ENCODE data around the gene SYT1. TPM values are rescaled to one million over a fixed set of nuclear protein-coding genes. Genes with fewer than 3 reads are reported as not detected.

SYT1 gene
- total RNA-seq, 6 experiments from 2014 or later: 3.5 to 10.5 (median 9.1) TPM

DNA sequence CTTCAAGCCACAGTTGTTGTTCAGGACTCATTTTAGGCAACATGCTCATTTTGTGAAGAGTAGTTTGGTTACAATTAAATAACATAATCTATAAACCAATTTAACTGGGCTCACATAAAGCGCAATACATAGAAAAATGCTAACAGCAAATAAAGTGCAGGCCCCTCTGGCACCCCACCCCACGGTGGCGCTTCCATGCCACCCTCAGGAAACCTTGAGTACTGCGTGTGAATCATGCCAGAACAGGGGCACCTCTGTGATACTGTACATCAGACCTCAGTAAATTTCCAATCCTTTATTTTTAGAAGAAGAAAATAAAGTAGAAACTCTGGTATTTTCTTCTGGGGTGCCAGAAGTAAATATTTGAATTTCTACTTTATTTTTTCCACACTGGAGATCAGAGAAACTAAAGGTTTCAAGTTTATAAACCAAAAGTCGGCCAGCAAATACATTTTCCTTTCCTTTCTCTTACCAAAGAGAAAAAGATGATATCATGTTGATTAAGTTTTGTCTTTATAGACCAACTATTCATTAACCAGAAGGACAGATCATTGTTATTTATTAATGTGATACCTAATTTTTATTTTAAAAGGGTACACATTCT is 509.4 kb downstream of the SYT1 start:
- TF ChIP-seq, protein P1, sequence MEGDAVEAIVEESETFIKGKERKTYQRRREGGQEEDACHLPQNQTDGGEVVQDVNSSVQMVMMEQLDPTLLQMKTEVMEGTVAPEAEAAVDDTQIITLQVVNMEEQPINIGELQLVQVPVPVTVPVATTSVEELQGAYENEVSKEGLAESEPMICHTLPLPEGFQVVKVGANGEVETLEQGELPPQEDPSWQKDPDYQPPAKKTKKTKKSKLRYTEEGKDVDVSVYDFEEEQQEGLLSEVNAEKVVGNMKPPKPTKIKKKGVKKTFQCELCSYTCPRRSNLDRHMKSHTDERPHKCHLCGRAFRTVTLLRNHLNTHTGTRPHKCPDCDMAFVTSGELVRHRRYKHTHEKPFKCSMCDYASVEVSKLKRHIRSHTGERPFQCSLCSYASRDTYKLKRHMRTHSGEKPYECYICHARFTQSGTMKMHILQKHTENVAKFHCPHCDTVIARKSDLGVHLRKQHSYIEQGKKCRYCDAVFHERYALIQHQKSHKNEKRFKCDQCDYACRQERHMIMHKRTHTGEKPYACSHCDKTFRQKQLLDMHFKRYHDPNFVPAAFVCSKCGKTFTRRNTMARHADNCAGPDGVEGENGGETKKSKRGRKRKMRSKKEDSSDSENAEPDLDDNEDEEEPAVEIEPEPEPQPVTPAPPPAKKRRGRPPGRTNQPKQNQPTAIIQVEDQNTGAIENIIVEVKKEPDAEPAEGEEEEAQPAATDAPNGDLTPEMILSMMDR (IDR thresholded peaks at IDR 0.05): peak; percentile 91
- H3K27me3 Mint-ChIP-seq (ENCODE audit: insufficient read depth): no peaks in the 10 kb centered on the region; the same call in 1 of the 2 replicates
- DNase-seq: no peak
- H3K27ac Mint-ChIP-seq: no peak overlapping the region
- H3K4me1 Mint-ChIP-seq (ENCODE audit: low read depth): peaks cover 26% of the 10 kb centered on the region
- H3K4me3 Mint-ChIP-seq: no peak overlapping the region
- H3K36me3 Mint-ChIP-seq (ENCODE audit: low read depth): no peaks in the 10 kb centered on the region
- no peaks in the 10 kb centered on the region for H3K9me3 Mint-ChIP-seq

DNA sequence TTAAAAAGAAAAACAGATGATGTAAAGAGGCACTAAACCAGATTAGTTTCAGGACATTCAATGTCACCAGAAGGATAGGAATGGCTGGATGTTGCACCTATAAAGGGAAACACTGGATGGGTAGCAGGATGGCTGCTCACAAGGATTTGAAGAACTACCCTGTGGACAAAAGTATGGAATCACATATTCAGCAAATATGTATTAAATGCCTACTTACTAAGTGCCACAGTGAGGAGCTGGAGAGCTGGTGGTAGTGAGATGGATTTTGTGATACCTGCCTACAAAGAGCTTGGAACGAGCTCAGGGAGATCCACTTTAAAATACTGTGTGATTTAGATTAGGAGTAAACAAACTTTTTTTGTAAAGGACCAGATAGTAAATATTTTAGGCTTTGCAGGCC is 510.0 kb downstream of the SYT1 start:
- no peaks in the 10 kb centered on the region for H3K27me3 Mint-ChIP-seq (ENCODE audit: insufficient read depth)
- no peaks in the 10 kb centered on the region for H3K9me3 Mint-ChIP-seq
- no peak overlapping the region for H3K27ac Mint-ChIP-seq
- no peak for DNase-seq
- peaks cover 24% of the 10 kb centered on the region for H3K4me1 Mint-ChIP-seq (ENCODE audit: low read depth)
- H3K4me3 Mint-ChIP-seq: no peak overlapping the region
- H3K36me3 Mint-ChIP-seq (ENCODE audit: low read depth): no peaks in the 10 kb centered on the region
- TF ChIP-seq, protein P1 (IDR thresholded peaks at IDR 0.05): no peak

DNA sequence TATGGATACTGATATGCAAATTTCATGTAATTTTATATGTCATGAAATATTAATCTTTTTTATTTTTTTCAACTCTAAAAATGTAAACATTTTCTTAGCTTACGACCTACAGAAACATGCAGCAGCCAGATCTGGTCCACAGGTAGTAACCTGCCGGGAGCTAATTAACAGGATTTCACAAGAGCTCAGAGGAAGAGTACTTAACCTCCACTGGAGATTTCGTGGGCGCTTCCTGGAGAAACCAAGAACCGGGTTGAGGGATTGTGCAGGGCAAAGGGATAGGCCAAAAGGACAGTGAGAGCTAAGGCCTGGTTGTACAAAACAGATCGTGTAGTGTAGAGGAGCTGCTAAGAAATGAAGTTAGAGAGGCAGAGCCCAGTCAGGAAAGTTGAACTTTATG is 510.5 kb downstream of the SYT1 start:
- Mint-ChIP-seq H3K9me3 (no peaks in the 10 kb centered on the region), H3K4me1 (ENCODE audit: low read depth) (peaks cover 19% of the 10 kb centered on the region), H3K27ac (no peak overlapping the region), H3K36me3 (ENCODE audit: low read depth) (no peaks in the 10 kb centered on the region), H3K4me3 (no peak overlapping the region), H3K27me3 (ENCODE audit: insufficient read depth) (no peaks in the 10 kb centered on the region)
- TF ChIP-seq, protein P1 (IDR thresholded peaks at IDR 0.05): no peak
- no peak for DNase-seq

DNA sequence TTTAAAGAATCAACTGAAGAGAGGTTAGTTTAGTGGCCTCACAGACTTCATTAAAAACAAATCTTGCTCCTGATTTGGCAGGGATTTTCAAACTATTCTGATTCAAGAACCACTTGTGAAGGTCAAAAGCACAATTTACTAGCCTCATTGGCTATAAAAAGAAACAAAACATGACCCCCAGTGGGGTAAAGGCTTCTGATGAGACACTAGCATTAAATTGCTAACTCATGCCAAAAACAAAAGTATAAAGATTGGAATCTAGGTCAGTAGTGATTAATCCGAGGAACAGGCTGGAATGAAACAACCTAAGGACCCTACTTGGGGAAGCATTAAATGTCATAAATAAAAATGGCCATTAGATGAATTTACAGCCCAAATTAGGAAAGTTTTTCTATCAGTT is 513.9 kb downstream of the SYT1 start:
- TF ChIP-seq, protein P1 (IDR thresholded peaks at IDR 0.05): no peak
- no peaks in the 10 kb centered on the region for H3K27me3 Mint-ChIP-seq (ENCODE audit: insufficient read depth)
- H3K27ac Mint-ChIP-seq: no peak overlapping the region
- DNase-seq: peak; percentile 10
- H3K9me3 Mint-ChIP-seq: no peaks in the 10 kb centered on the region
- no peak overlapping the region for H3K4me3 Mint-ChIP-seq
- H3K4me1 Mint-ChIP-seq (ENCODE audit: low read depth): peaks cover 11% of the 10 kb centered on the region
- H3K36me3 Mint-ChIP-seq (ENCODE audit: low read depth): no peaks in the 10 kb centered on the region

DNA sequence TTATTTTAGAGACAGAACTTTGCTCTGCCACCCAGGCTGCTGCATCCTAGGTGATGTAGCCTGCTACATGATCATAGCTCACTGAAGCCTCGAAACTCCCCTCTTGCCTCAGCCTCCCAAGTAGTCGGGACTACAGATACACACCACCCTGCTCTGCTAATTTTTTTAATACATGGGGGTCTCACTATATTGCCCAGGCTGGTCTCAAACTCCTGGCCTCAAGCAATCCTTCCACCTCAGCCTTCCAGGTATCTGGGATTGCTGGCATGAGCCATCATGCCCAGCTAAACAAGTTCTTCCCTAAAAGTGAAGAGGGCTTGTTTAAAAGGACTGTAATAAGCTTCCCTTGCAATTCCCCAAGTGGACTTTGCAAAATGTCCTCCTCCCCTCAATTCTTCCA is 515.8 kb downstream of the SYT1 start:
- DNase-seq: no peak
- TF ChIP-seq, protein P1 (IDR thresholded peaks at IDR 0.05): no peak
- Mint-ChIP-seq H3K36me3 (ENCODE audit: low read depth) (no peaks in the 10 kb centered on the region), H3K9me3 (no peaks in the 10 kb centered on the region), H3K4me1 (ENCODE audit: low read depth) (peaks cover 11% of the 10 kb centered on the region), H3K4me3 (no peak overlapping the region), H3K27me3 (ENCODE audit: insufficient read depth) (no peaks in the 10 kb centered on the region), H3K27ac (no peak overlapping the region)
